ENCODE measurements around the gene AMBP.

DNA sequence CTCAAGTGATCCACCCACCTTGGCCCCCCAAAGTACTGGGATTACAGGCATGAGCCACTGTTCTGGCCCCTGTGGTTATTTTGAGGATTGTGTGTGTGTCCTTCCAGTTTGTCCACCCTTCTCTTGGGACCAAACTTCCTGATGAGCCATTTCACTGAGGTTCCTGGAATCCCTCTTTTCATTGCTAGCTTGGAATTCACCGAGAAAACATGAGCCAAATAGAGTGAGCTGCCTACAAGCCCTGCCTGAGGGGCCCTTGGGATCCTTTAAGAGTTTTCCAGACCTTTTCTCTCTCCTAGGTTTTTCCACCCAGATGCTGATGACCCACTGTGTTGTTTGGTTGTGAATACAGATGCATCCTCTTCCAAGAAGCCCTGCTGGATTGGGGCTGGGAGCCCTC lies 34.2 kb upstream of the AMBP start:
- TF ChIP-seq EZH2 (IDR thresholded peaks at IDR 0.05; ENCODE audit: insufficient read depth, poor library complexity, severe bottlenecking) (no peak), EZH2phosphoT487 (IDR thresholded peaks at IDR 0.05; ENCODE audit: insufficient read depth, low read depth) (no peak)
